B cell (primary cell): ENCODE data around the gene NAT14. TPM values are rescaled to one million over a fixed set of nuclear protein-coding genes. Genes with fewer than 3 reads are reported as not detected.
A peak's percentile ranks its signal among the peaks of the same experiment; 100 is the strongest.

Experiments used
- ATAC-seq: fragments of 200-7000 bp; cut with Tn5 transposase; one replicate; pipeline ENCODE4 v1.10.0; 2021; ENCODE audit warnings: low read depth, mild to moderate bottlenecking, moderate number of reproducible peaks, moderate library complexity
- CTCF ChIA-PET: fragments of 350-600 bp; sonication (Branson Sonifier 250); formaldehyde crosslinking; loops from one replicate; lab custom pipeline; 2021; ENCODE audit warnings: antibody characterized with exemption, inconsistent platforms; lab: Charles Lee
- POLR2A ChIA-PET: fragments of 350-600 bp; sonication (Branson Sonifier 250); formaldehyde crosslinking; loops from one replicate; lab custom pipeline; 2021; ENCODE audit warnings: antibody characterized with exemption; lab: Charles Lee
- DNase-seq: peaks from one replicate; pipeline ENCODE4 v3.0.0; 2013
- H2AFZ ChIP-seq: 2 replicates; pipeline ENCODE4 v1.6.1; 2012; ENCODE audit warnings: mild to moderate bottlenecking, low read depth, low read length; ENCODE audit not compliant: insufficient read depth, poor library complexity, severe bottlenecking
- H3K27ac ChIP-seq, 2 donors: 1 replicate in 1 of 2; 2 replicates in 1 of 2; pipeline ENCODE4 v1.5.1; 2012 to 2013; ENCODE audit warnings: low read length in 2 of 2, mild to moderate bottlenecking in 2 of 2, moderate library complexity in 1 of 2
- H3K27me3 ChIP-seq, 4 experiments: fragments of 200-600 bp in 1 of 4; sonication (generic) in 1 of 4; replicated peaks in 1 of 4; 1 replicate in 2 of 4; 2 replicates in 2 of 4; pipeline versions ENCODE4 v1.6.1 to v1.7.0; 2013 to 2016; ENCODE audit warnings: low read length in 3 of 4, mild to moderate bottlenecking in 2 of 4, mixed read lengths in 1 of 4, moderate library complexity in 1 of 4; ENCODE audit not compliant: insufficient read depth in 4 of 4, control insufficient read depth in 3 of 4; ENCODE audit errors: control extremely low read depth in 1 of 4
- H3K36me3 ChIP-seq, 2 experiments: replicated peaks in 1 of 2; 1 replicate in 1 of 2; 2 replicates in 1 of 2; pipeline versions ENCODE4 v1.6.1 to v1.7.1; 2013; ENCODE audit warnings: low read length in 1 of 2; ENCODE audit not compliant: insufficient read depth in 2 of 2, control insufficient read depth in 1 of 2; ENCODE audit errors: control extremely low read depth in 1 of 2, extremely low read depth in 1 of 2
- H3K4me1 ChIP-seq, 2 donors: fragments of 200-600 bp in 1 of 2; sonication (generic) in 1 of 2; 1 replicate in 1 of 2; 2 replicates in 1 of 2; pipeline versions ENCODE4 v1.5.1 to v1.6.1; 2013 to 2017; ENCODE audit warnings: low read length in 2 of 2; ENCODE audit not compliant: control insufficient read depth in 2 of 2, insufficient read depth in 2 of 2
- H3K4me2 ChIP-seq: replicated peaks from 2 replicates; pipeline ENCODE3; 2012; ENCODE audit warnings: mild to moderate bottlenecking, low read depth, low read length; ENCODE audit not compliant: poor library complexity, severe bottlenecking
- H3K4me3 ChIP-seq, 5 experiments: fragments of 200-600 bp in 1 of 5; sonication (generic) in 1 of 5; 1 replicate in 3 of 5; 2 replicates in 2 of 5; pipeline versions ENCODE4 v1.5.1 to v1.7.0; 2011 to 2016; ENCODE audit warnings: low read length in 4 of 5, mild to moderate bottlenecking in 4 of 5, low read depth in 2 of 5, control low read depth in 1 of 5, moderate library complexity in 1 of 5; ENCODE audit not compliant: insufficient read depth in 1 of 5; ENCODE audit errors: control extremely low read depth in 1 of 5, extremely low read depth in 1 of 5
- H3K79me2 ChIP-seq: fragments of 200-600 bp; sonication (generic); one replicate; pipeline ENCODE4 v1.6.0; 2016; ENCODE audit warnings: low read length; ENCODE audit not compliant: control insufficient read depth, insufficient read depth
- H3K9ac ChIP-seq: fragments of 200-600 bp; sonication (generic); 2 replicates; pipeline ENCODE4 v1.6.1; 2017; ENCODE audit warnings: mild to moderate bottlenecking, low read length, moderate library complexity
- H3K9me3 ChIP-seq, 3 donors: one replicate each; pipeline versions ENCODE4 v1.6.1 to v1.7.1; 2013; ENCODE audit warnings: low read length in 2 of 3; ENCODE audit not compliant: control insufficient read depth in 2 of 3, insufficient read depth in 1 of 3; ENCODE audit errors: control extremely low read depth in 1 of 3
- H4K20me1 ChIP-seq: 2 replicates; pipeline ENCODE4 v1.6.0; 2012; ENCODE audit warnings: mild to moderate bottlenecking, low read length; ENCODE audit not compliant: insufficient read depth, control insufficient read depth, poor library complexity, severe bottlenecking
- H3K27ac Mint-ChIP-seq: one replicate; pipeline ENCODE4 v1.8.0; 2021; ENCODE audit warnings: mixed read lengths
- H3K27me3 Mint-ChIP-seq: one replicate; pipeline ENCODE4 v1.8.0; 2021; ENCODE audit warnings: mixed read lengths
- H3K4me1 Mint-ChIP-seq: one replicate; pipeline ENCODE4 v1.8.0; 2021; ENCODE audit warnings: mixed read lengths
- H3K4me3 Mint-ChIP-seq: one replicate; pipeline ENCODE4 v1.8.0; 2021; ENCODE audit warnings: mixed read lengths
- H3K9me3 Mint-ChIP-seq: one replicate; pipeline ENCODE4 v1.8.0; 2022; ENCODE audit warnings: mixed read lengths; ENCODE audit not compliant: insufficient read depth
- CTCF ChIP-seq: fragments of 200-600 bp; IDR thresholded peaks from one replicate; pipeline ENCODE4 v1.8.0; 2022; ENCODE audit warnings: antibody characterized with exemption, mild to moderate bottlenecking
- EZH2 ChIP-seq: IDR thresholded peaks from 2 replicates; pipeline ENCODE4 v1.6.1; 2012; ENCODE audit warnings: borderline replicate concordance, low read depth, mild to moderate bottlenecking, moderate library complexity, low read length; ENCODE audit not compliant: insufficient read depth, poor library complexity, severe bottlenecking
- WGBS: methylation state at CpG from one replicate; pipeline ENCODE4 v1.1.5; 2013; ENCODE audit warnings: missing lambda C conversion rate; ENCODE audit not compliant: insufficient coverage; 5-methylcytosine and 5-hydroxymethylcytosine counted together
- intact Hi-C: fragments of 100-400 bp; cut with micrococcal nuclease; formaldehyde crosslinking; loops from one replicate; pipeline ENCODE4 v1.10.0; 2022
- polyA plus RNA-seq: library from polyadenylated mRNA; depleted of rRNA; stranded (reverse); fragments of >200 nt; gene quantifications from 2 replicates; pipeline ENCODE4 v1.2.3, GENCODE V29; 2012
- total RNA-seq, 2 donors: library from RNA; stranded (reverse); fragments of 120-200 nt in 1 of 2; gene quantifications; 1 replicate in 1 of 2; 2 replicates in 1 of 2; pipeline versions ENCODE4 v1.2.3 to v1.2.4, GENCODE V29; 2013 to 2022

NAT14 gene
- total and polyA plus RNA-seq, 2 donors (not counting 1 experiment from before 2014, with no cell fraction given), result 10.7 to 15.1 TPM

GRCh38 chr19:55461974-55462626, 22.9 kb upstream of the NAT14 start:
- Histone ChIP-seq H3K27me3 (no peaks in the 10 kb centered on the region), H3K27ac (peak overlapping the region; percentile 37 to 70), H3K9me3 (peaks cover 0 to 3% (median 0%) of the 10 kb centered on the region in 3 donors), H3K4me2 (peak overlapping the region; percentile 89), H4K20me1 (no peaks in the 10 kb centered on the region), H3K4me3 (peak overlapping the region; percentile 48 to 69 (median 61)), H3K4me1 (peaks cover 10 to 14% of the 10 kb centered on the region in 2 donors), H3K9ac (peak overlapping the region; percentile 64), H3K79me2 (no peaks in the 10 kb centered on the region), H2AFZ (peak overlapping the region; percentile 77), H3K36me3 (no peaks in the 10 kb centered on the region)
- CTCF ChIA-PET, result interaction anchor here (0.6 to 2.3 kb wide), 9 partner anchors 9 to 321 kb away, joined by 3 to 18 read pairs (median 4); partner anchors contain the start of genes PPP6R1 and ZNF628
- Mint-ChIP-seq H3K4me1 (peaks cover 20% of the 10 kb centered on the region), H3K27ac (peak overlapping the region; percentile 81), H3K9me3 (no peaks in the 10 kb centered on the region), H3K4me3 (peak overlapping the region; percentile 87), H3K27me3 (no peaks in the 10 kb centered on the region)
- ATAC-seq (no peak), DNase-seq (no peak)
- intact Hi-C loops, result loop anchor here (1.0 to 5.0 kb wide), 7 partner anchors 14 to 203 kb away; partner anchors contain the start of genes HSPBP1, KMT5C, PPP6R1 and UBE2S
- no peak for TF ChIP-seq CTCF
- no peak for TF ChIP-seq EZH2
- WGBS, result 9% methylated on average over 22 of the region's 27 CpGs
- POLR2A ChIA-PET, result interaction anchor here (0.6 to 1.1 kb wide), 8 partner anchors 14 to 923 kb away, joined by 3 to 14 read pairs (median 4); partner anchors contain the start of genes FIZ1, TMEM238, ZNF524 and ZNF628

- Mint-ChIP-seq H3K4me1 (peaks cover 20% of the 10 kb centered on the region), H3K9me3 (no peaks in the 10 kb centered on the region), H3K27ac (no peak overlapping the region), H3K4me3 (peak overlapping the region; percentile 87), H3K27me3 (no peaks in the 10 kb centered on the region)
- H3K4me1 ChIP-seq, result peaks cover 10 to 16% of the 10 kb centered on the region in 2 donors
- DNase-seq (no peak), ATAC-seq (no peak)
- peaks cover 0 to 3% (median 0%) of the 10 kb centered on the region in 3 donors for H3K9me3 ChIP-seq
- no peaks in the 10 kb centered on the region for H3K36me3 ChIP-seq
- 74% methylated on average over 4 of the region's 11 CpGs for WGBS
- H3K27me3 ChIP-seq, result no peaks in the 10 kb centered on the region
- ChIA-PET POLR2A (no interaction called here), CTCF (interaction anchor here (0.6 to 2.3 kb wide), 3 partner anchors 41 to 170 kb away, joined by 4 to 18 read pairs (median 4); no protein-coding TSS in a partner anchor)
- no peak overlapping the region for H3K27ac ChIP-seq
- H4K20me1 ChIP-seq, result no peaks in the 10 kb centered on the region
- no peak overlapping the region for H3K4me3 ChIP-seq
- intact Hi-C loops, result loop anchor here (5.0 kb wide), 1 partner anchor 55 kb away; the partner anchor contains the start of gene UBE2S
- no peaks in the 10 kb centered on the region for H3K79me2 ChIP-seq
- no peak overlapping the region for H2AFZ ChIP-seq
- no peak overlapping the region for H3K9ac ChIP-seq
- no peak overlapping the region for H3K4me2 ChIP-seq
- no peak for TF ChIP-seq EZH2
- TF ChIP-seq CTCF, result no peak
Measured at GRCh38 chr19:55462722-55463121, 22.3 kb upstream of the NAT14 start.
